Right lobe of liver (tissue), 4 donors: ENCODE measurements around the gene CTIF.

Experiments
- POLR2A ChIP-seq: fragments of 450-650 bp; IDR thresholded peaks from one replicate; pipeline ENCODE4 v1.6.1; 2017; ENCODE audit warnings: antibody characterized with exemption, mild to moderate bottlenecking
- TF ChIP-seq, protein P1 (sequence below), 4 donors: fragments of 200-600 bp in 3 of 4; fragments of 450-650 bp in 1 of 4; IDR thresholded peaks; one replicate each; pipeline versions ENCODE4 v1.5.1 to v1.8.0; 2016 to 2022; ENCODE audit warnings: antibody characterized with exemption in 4 of 4, mild to moderate bottlenecking in 2 of 4
- donor health status: DM: no; HTN: no; CAD: no.
- donor health status: DM: no; HTN: no; CAD: no.
- donor health status: DM: no; HTN: yes; CAD: no.

DNA sequence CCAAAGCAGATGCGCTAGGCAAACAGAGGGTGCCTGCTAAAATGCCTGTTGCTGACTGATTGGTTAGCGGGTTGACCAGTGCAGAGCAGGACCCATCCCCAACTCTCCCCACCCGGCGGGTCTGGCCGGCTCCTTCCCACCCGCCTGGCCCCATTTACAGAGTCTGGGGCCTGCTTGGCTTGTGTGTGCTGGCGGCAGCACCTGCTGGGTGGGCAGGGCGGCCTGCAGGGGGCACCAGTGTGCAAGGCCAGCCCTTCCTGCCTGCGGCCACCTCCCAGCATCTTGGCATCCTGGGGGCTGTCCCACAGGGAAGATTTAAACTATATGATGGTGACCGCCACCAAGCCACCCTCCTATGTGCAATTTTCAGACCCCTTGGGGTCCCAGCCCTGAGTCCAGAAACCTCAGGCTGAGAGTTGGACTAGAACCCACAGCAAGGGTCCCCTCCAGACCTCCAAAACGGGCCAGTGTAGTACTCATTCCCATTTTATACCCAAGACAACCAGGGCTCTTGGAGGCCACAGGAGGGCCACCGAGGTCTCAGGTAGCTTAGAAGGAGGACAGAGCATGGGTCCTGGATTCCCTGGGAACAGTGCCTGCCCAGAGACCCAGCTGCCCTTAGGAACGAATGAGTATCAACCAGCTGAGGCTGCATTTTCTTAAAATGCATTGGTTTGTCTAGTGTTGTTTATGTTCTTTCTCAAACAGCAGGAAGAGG is 238.4 kb downstream of the CTIF start:
- TF ChIP-seq, protein P1, sequence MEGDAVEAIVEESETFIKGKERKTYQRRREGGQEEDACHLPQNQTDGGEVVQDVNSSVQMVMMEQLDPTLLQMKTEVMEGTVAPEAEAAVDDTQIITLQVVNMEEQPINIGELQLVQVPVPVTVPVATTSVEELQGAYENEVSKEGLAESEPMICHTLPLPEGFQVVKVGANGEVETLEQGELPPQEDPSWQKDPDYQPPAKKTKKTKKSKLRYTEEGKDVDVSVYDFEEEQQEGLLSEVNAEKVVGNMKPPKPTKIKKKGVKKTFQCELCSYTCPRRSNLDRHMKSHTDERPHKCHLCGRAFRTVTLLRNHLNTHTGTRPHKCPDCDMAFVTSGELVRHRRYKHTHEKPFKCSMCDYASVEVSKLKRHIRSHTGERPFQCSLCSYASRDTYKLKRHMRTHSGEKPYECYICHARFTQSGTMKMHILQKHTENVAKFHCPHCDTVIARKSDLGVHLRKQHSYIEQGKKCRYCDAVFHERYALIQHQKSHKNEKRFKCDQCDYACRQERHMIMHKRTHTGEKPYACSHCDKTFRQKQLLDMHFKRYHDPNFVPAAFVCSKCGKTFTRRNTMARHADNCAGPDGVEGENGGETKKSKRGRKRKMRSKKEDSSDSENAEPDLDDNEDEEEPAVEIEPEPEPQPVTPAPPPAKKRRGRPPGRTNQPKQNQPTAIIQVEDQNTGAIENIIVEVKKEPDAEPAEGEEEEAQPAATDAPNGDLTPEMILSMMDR (IDR thresholded peaks at IDR 0.05) = peak; percentile 68 to 88 (median 78)
- TF ChIP-seq POLR2A = no peak
